Fibroblast of skin of right quadriceps (primary cell): ENCODE measurements around the gene CPLX4.
A peak's percentile ranks its signal among the peaks of the same experiment; 100 is the strongest.

ENCODE experiments used
- DNase-seq: peaks from one replicate; pipeline ENCODE4 v3.0.0-alpha.2; 2013

The CPLX4 gene

GRCh38 chr18:59305295-59305694 is 13.2 kb downstream of the CPLX4 start:
- no peak for DNase-seq

GRCh38 chr18:59303656-59304195 is 14.7 kb downstream of the CPLX4 start:
- no peak for DNase-seq

GRCh38 chr18:59303006-59303405 is 15.4 kb downstream of the CPLX4 start:
- no peak for DNase-seq

GRCh38 chr18:59301929-59302328 is 16.5 kb downstream of the CPLX4 start:
- no peak for DNase-seq

- DNase-seq, result no peak
Observed at GRCh38 chr18:59300676-59301285, 17.7 kb downstream of the CPLX4 start.

- DNase-seq, result no peak
Observed at GRCh38 chr18:59298871-59299270, 19.6 kb downstream of the CPLX4 start.

- DNase-seq, result no peak
Observed at GRCh38 chr18:59293317-59293716, 25.1 kb downstream of the CPLX4 start.

- DNase-seq, result no peak
Observed at GRCh38 chr18:59286341-59286740, 32.1 kb downstream of the CPLX4 start.

GRCh38 chr18:59282341-59282740 is 36.1 kb downstream of the CPLX4 start:
- no peak for DNase-seq

- no peak for DNase-seq
Observed at GRCh38 chr18:59279722-59280121, 38.7 kb downstream of the CPLX4 start.

GRCh38 chr18:59279193-59279592 is 39.3 kb downstream of the CPLX4 start:
- no peak for DNase-seq

- no peak for DNase-seq
Observed at GRCh38 chr18:59278793-59279192, 39.7 kb downstream of the CPLX4 start.

GRCh38 chr18:59276047-59276446 is 42.4 kb downstream of the CPLX4 start:
- no peak for DNase-seq

GRCh38 chr18:59275406-59275949 is 43.0 kb downstream of the CPLX4 start:
- no peak for DNase-seq

GRCh38 chr18:59274533-59274928 is 43.9 kb downstream of the CPLX4 start:
- DNase-seq, result no peak

- no peak for DNase-seq
Observed at GRCh38 chr18:59273759-59274532, 44.5 kb downstream of the CPLX4 start.

- DNase-seq, result peak; percentile 20
Observed at GRCh38 chr18:59272891-59273758, 45.3 kb downstream of the CPLX4 start, which contains the start of gene RAX. Gene RAX, minus strand, starts transcription at chr18:59273454. Its CDS starts 248 bp downstream, at chr18:59273206.

GRCh38 chr18:59272221-59272888 is 46.1 kb downstream of the CPLX4 start:
- DNase-seq, result no peak

- no peak for DNase-seq
Observed at GRCh38 chr18:59271606-59272220, 46.7 kb downstream of the CPLX4 start.

- no peak for DNase-seq
Observed at GRCh38 chr18:59270689-59271257, 47.7 kb downstream of the CPLX4 start.

GRCh38 chr18:59269563-59270119 is 48.8 kb downstream of the CPLX4 start:
- DNase-seq, result no peak
